CD4-positive, alpha-beta T cell treated with Interleukin-4 for 1 hour (primary cell): ENCODE measurements around the gene FUCA1.

ENCODE experiments used
- DNase-seq, 2 donors: peaks; one replicate each; pipeline ENCODE4 v3.0.0-alpha.2; 2020 to 2022

FUCA1 gene

GRCh38 chr1:23800400-23801337 is 67.4 kb downstream of the FUCA1 start, which contains the start of gene GALE:
Gene GALE (minus strand): TSS chr1:23800754. CDS start chr1:23799007, 1,747 bp downstream.
- peak; percentile 96 to 97 for DNase-seq

- peak; percentile 35 to 43 for DNase-seq
Measured at GRCh38 chr1:23799570-23800399, 68.3 kb downstream of the FUCA1 start.

DNA sequence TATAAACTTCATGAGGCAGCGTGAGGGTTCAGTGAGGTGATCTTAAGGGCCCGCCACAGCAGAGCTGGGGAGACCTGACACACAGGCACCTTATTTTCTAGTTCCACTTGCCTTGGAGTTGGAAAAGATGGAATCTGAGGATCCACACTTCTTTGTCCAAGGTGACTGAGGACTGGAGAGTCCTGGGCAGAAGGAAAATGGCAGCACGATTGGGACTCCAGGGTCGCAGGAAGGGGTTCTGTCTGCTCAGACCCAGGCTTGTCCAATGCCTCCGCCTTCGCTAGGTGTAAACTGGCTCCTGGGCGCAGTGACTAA is 68.9 kb downstream of the FUCA1 start:
- no peak for DNase-seq

GRCh38 chr1:23798662-23799142 is 69.4 kb downstream of the FUCA1 start:
- no peak for DNase-seq

DNA sequence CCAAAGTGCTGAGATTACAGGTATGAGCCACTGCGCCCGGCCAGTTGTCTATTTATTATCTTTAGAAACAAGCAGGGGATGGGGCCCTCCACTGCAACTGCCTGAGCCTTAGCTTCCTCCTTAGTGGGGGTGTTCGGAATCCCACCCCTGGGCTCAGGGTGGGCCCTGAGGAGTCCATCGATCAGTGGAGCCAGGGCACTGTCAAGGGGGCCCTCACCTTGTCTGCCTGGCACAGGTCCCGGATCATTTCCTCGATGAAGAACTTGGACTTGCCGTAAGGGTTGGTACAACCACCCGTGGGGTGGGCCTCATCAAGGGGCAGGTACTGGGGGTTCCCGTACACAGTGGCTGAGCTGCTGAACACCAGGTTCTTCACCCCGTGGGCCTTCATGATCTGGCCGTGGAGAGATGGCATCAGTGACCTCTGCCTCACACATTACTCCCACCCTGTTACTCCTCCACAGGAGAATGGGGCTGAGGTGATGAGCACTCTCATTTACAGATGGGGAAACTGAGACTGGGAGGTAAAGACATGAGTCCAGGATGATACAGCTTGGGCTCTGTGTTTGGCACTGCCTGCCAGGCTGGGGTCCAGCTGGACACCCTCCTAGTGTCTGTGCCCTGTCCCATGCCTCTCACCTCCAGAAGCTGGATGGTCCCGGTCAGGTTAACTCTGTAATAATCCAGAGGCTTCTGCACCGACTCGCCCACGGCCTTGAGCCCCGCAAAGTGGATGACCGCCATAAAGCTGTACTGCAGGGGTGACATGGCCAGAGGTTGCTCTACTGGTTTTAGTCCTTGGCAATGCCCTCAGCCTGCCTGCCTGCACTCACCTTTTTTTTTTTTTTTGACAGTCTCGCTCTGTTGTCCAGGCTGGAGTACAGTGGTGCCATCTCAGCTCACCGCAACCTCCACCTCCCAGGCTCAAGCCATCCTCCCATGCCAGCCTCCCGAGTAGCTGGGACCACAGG is 70.3 kb downstream of the FUCA1 start:
- no peak for DNase-seq

- DNase-seq, result no peak
Measured at GRCh38 chr1:23796466-23797271, 71.4 kb downstream of the FUCA1 start.

- DNase-seq, result no peak
Measured at GRCh38 chr1:23795676-23796465, 72.2 kb downstream of the FUCA1 start.
